Right ventricle myocardium superior (tissue), 1 donor: ENCODE results near the gene MRPL34. TPM values are rescaled to one million over a fixed set of nuclear protein-coding genes. Genes with fewer than 3 reads are reported as not detected.
A peak's percentile ranks its signal among the peaks of the same experiment; 100 is the strongest.

Source experiments
- ATAC-seq: fragments of 200-7000 bp; cut with Tn5 transposase; one replicate; pipeline ENCODE4 v1.9.1; 2020; ENCODE audit warnings: mild to moderate bottlenecking; ENCODE audit not compliant: poor library complexity
- DNase-seq: peaks from one replicate; pipeline ENCODE4 v3.0.0-alpha.2; 2020
- intact Hi-C: fragments of 100-400 bp; cut with DNase I; formaldehyde crosslinking; loops from one replicate; pipeline ENCODE4 v1.11.2; 2022
- total RNA-seq: library from RNA; stranded (reverse); fragmentation: NEBNext Ultra II Directional; extraction: Animal tissue kit (Norgen Biotek cat#: 25700); gene quantifications from one replicate; pipeline ENCODE4 v1.2.1, GENCODE V29; 2021
- donor health status: DM: no; HTN: yes; CAD: no; lungs with severe emphysema.

The MRPL34 gene
- total RNA-seq, 1 donor from 2014 or later: 224 TPM

- DNase-seq: peak; percentile 97
- intact Hi-C loops: no loop called here
- ATAC-seq: peak; percentile 85
Observed at GRCh38 chr19:17334414-17335409, 29.0 kb downstream of the MRPL34 start, which contains the start of gene ANO8. Gene ANO8, minus strand, starts transcription at chr19:17334855. Its CDS starts 185 bp downstream, at chr19:17334670.

- intact Hi-C loops: no loop called here
- ATAC-seq (no peak), DNase-seq (no peak)
Observed at GRCh38 chr19:17335575-17335974, 29.9 kb downstream of the MRPL34 start.

GRCh38 chr19:17336872-17337674 is 31.4 kb downstream of the MRPL34 start, which contains the start of gene GTPBP3:
Gene GTPBP3, plus strand, starts transcription at chr19:17337553. Its CDS starts 59 bp downstream, at chr19:17337612.
- intact Hi-C loops: no loop called here

GRCh38 chr19:17337675-17338432 is 32.2 kb downstream of the MRPL34 start:
- ATAC-seq (no peak), DNase-seq (no peak)
- intact Hi-C loops: no loop called here

More at GRCh38 chr19:17336872-17337674, 31.4 kb downstream of the MRPL34 start, which contains the start of gene GTPBP3:
- DNase-seq (peak; percentile 99), ATAC-seq (peak; percentile 90)

GRCh38 chr19:17338433-17339078 is 32.9 kb downstream of the MRPL34 start:
- ATAC-seq (no peak), DNase-seq (no peak)
- intact Hi-C loops: no loop called here

- ATAC-seq (no peak), DNase-seq (no peak)
- intact Hi-C loops: no loop called here
Observed at GRCh38 chr19:17339088-17339741, 33.5 kb downstream of the MRPL34 start.

- DNase-seq (no peak), ATAC-seq (no peak)
- intact Hi-C loops: no loop called here
Observed at GRCh38 chr19:17340302-17340870, 34.7 kb downstream of the MRPL34 start.

GRCh38 chr19:17340871-17341357 is 35.2 kb downstream of the MRPL34 start:
- DNase-seq (no peak), ATAC-seq (no peak)
- intact Hi-C loops: no loop called here

GRCh38 chr19:17341386-17341785 is 35.7 kb downstream of the MRPL34 start:
- intact Hi-C loops: no loop called here
- DNase-seq: no peak

GRCh38 chr19:17341845-17342244 is 36.2 kb downstream of the MRPL34 start:
- DNase-seq: no peak
- intact Hi-C loops: no loop called here
- ATAC-seq: no peak

More at GRCh38 chr19:17341386-17341785, 35.7 kb downstream of the MRPL34 start:
- ATAC-seq: no peak

- ATAC-seq: peak; percentile 90
- peak; percentile 86 for DNase-seq
- intact Hi-C loops: loop anchor here (5.0 kb wide), 1 partner anchor 41 kb away; no protein-coding TSS in a partner anchor
Observed at GRCh38 chr19:17346109-17346671, 40.5 kb downstream of the MRPL34 start.

GRCh38 chr19:17347361-17347760 is 41.7 kb downstream of the MRPL34 start:
- intact Hi-C loops: loop anchor here (5.0 kb wide), 1 partner anchor 40 kb away; no protein-coding TSS in a partner anchor
- ATAC-seq (peak; percentile 40), DNase-seq (no peak)

GRCh38 chr19:17347877-17348276 is 42.2 kb downstream of the MRPL34 start:
- ATAC-seq (no peak), DNase-seq (no peak)
- intact Hi-C loops: loop anchor here (5.0 kb wide), 1 partner anchor 39 kb away; no protein-coding TSS in a partner anchor

GRCh38 chr19:17348700-17349099 is 43.0 kb downstream of the MRPL34 start:
- ATAC-seq (peak; percentile 60), DNase-seq (peak; percentile 75)
- intact Hi-C loops: loop anchor here (5.0 kb wide), 1 partner anchor 39 kb away; no protein-coding TSS in a partner anchor

GRCh38 chr19:17351815-17352435 is 46.3 kb downstream of the MRPL34 start:
- DNase-seq: no peak

More at GRCh38 chr19:17351815-17352435, 46.3 kb downstream of the MRPL34 start:
- intact Hi-C loops: no loop called here
- ATAC-seq: no peak
